HG02610 (cell line): ENCODE measurements around the gene TOP1.
A peak's percentile ranks its signal among the peaks of the same experiment; 100 is the strongest.
"Not testable (repeated sequence)": the region's sequence is repeated elsewhere in the genome, so short reads cannot be mapped to it uniquely, and the experiment has no call there.

Experiments
- ATAC-seq: cut with Tn5 transposase; IDR thresholded peaks from one replicate; pipeline ENCODE4 v1.9.1; 2021; ENCODE audit warnings: mild to moderate bottlenecking, moderate library complexity; ENCODE audit not compliant: unreplicated experiment

TOP1 gene

DNA sequence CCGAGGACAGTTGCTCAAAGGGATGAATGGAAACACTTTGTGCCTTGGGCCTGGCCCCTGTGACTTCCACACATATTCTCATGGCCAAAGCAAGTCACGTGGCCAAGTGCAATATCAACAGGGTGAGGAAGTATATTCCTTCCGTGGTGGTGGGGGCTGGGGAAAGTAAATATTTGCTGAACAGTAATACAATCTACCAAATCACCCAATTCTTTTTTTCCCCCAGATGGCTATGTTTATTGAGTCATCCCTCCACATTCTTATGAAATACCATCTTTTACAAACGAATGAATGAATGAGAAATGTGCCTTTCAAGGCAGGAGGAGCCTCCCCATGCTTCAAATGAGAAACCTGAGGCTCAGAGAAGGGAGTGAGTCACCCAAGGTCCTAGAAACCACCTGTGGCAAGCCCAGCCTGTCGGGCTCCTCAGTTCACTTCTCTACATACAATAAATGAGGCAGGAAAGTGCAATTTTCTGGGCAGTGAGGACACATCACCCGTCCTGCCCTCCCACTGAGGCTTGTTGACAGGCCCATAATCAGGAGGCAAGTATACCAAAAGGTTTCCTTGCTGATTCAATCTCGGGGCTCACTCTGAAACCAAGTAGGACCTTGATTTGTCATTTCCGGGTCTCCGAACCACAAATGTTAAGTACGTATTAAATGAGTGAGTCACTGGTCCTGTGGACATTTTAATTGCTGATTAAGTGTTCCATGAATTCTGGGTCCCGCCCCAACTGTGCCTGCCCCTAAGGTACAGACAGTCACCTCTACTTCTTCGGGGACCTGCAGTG is 25.3 kb upstream of the TOP1 start:
- ATAC-seq = no peak

- ATAC-seq = not testable (repeated sequence)
Observed at GRCh38 chr20:41003936-41004294, 24.7 kb upstream of the TOP1 start.

GRCh38 chr20:41004531-41005360 is 23.9 kb upstream of the TOP1 start:
- ATAC-seq = no peak

- ATAC-seq = no peak
Observed at GRCh38 chr20:41005361-41005729, 23.3 kb upstream of the TOP1 start.

DNA sequence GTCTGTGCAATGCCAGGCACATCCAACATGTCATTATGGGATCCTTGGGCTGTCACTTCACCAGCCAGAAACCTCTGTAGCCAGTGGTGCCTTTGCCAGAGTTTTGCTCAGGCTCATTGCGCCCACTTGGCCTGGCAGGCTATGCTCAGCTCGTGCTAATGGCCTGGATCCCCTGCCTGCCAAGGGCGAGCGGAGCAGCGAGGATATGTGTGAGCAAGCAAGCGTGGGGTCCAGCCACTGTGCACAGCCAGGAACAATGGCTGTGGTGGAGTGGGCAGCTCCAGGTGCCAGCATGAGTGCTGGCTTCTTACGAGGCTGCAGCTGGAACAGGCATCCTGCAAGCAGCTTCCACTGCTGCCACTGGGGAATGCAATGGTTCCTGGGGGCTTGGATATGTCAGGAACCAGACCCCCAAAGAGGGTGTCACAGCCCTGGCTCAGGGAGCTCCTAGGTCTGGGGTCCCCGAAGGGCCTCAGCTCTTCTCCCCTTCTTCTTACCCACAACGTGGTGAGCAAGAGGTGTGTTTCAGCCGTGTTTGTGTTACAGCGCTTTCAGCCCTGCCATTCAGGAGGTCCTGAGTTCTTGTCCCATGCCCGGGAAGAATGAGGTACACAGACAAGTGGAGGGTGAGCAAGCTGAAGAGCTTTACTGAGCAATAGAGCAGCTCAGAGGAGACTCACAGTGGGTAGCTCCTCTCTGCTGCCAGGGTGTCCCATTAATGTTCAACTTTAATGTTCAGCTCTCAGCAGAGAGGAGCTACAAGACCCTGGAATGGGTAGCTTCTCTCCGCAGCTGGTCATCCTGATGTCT is 22.3 kb upstream of the TOP1 start:
- ATAC-seq = no peak

GRCh38 chr20:41006936-41007474 is 21.6 kb upstream of the TOP1 start:
- ATAC-seq = no peak

GRCh38 chr20:41007481-41007880 is 21.1 kb upstream of the TOP1 start:
- no peak for ATAC-seq

DNA sequence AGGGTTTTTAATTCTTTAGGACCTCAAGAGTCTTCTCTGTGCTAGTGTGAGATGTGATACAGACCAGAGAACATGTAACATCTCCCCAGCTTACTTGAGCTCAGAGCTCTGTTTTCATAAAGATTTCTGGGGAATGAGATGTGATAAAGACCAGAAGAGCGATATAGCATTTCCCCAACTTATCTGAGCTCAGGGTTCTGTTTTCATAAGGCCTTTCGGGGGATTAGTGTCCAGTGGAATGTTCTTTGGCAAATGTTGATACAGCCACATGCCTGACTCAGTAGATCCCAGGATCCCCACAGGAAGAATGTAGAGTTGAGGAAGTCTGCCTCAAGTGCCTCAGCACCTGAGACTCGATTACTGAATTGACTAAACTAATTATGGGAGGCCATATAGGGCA is 18.7 kb upstream of the TOP1 start:
- no peak for ATAC-seq

DNA sequence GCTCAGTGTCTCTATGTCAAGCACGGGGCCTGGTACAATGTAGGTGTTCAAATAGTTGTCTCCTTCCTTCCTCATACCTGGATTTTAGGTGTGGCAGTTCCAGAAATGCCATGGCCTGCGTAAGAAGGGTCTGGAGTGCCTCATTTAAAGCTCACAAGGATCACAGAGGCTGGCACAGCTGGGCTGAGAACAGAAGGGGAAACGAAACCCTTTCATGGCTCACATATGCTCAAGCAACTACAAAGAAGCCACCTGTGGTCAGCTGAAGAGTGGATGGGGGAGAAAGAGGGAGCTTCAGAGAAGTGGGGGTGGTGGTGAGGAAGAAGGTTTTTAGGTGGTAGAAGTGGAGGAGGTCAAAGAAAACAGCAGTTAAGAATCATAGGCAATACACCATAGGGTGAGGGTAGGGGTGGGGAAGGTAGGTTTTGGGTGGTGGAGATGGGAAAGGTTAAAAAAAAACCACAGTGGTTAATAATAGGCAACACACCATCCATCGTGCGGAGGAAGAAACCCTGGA is 17.0 kb upstream of the TOP1 start:
- peak; percentile 89 for ATAC-seq

DNA sequence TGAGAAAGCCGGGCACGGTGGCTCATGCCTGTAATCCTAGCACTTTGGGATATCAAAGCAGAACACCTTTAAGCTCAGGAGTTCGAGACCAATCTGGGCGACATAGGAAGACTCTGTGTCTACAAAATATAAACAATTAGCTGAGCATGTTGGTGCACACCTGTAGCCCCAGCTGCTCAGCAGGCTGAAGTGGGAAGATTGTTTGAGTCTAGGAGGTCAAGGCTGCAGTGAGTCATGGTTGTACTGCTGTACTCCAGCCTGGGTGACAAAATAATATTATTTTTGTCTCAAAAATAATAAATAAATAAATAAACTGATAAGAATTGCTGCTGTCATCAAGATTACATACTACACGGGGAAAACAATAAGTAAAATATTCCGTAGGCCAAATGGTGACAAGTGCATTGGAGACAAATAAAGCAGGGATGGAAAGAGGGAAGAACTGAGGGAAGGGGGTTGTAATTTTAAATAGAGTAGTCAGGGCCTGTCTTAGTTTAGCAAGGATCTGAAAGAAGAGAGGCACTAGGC is 14.0 kb upstream of the TOP1 start:
- no peak for ATAC-seq

DNA sequence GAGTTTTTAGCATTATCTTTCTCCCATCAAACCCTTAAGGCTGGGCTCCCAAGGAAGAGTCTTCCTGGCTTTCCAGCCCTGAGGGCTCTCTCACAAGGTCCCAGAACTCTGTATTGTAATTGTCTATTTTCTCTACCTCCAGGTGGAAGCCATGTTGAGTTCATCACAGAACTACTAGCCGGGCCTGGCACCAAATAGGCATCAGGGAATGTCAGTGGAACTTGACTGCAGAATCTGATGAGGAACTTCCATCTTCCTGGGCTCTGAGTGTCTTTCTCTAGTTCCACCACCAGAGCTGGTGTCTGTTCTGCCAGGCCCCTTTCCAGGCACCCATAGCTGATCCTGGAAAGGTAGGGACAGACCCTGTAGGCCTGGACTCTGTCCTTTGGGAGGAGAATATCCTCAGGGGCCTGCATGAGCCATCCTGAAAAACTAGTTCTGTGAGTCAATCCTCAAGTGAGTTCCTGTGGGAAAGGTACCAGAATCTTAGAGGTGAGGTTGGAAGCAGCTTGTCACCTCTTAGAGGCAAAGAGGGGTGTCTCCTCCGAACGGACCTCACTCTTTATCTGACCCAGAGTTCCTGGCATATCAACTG is 11.1 kb upstream of the TOP1 start:
- ATAC-seq = no peak

DNA sequence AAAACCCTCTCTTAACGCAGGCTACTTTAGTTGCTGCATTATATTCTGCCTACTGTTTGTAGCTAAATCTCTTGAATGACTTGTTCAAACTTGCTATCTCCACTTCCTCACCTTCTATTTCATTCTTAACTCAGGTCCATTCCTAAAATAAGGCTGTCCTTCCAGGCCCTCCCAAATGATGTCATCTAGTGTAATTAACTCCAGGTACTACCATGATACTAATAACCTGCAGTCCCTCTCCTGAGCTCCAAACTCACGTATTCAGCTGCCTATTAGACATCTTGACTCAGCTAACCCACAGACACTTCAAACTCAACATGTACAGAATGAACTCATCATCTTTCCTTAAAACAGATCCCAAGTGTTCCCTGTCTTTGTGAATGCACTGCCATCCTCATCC is 10.5 kb upstream of the TOP1 start:
- ATAC-seq = no peak

GRCh38 chr20:41023549-41023948 is 5.1 kb upstream of the TOP1 start:
- no peak for ATAC-seq

GRCh38 chr20:41027366-41027765 is 1.3 kb upstream of the TOP1 start:
- ATAC-seq = no peak

DNA sequence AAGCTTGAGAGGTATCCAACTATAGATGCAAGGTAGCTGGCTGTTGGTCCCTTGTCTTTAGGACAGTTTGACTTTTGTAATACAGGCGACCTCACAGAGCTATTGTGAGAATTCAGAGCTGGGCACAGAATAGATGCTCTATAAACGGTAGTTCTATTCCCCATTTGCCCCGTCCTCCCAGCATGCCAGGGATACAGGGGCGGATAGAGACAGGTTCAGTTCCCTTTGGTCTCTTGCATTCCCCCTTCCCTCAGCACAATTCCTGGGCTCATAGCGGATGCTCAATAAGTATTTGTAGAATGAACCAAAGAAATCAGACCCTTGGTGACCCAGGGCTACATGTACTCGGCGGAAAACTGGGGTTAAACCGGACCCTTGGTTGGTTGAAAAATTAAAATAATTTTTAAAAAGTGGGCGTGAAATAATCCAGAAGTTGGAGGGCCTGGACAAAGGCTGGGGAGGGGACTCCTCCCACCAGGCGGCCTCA is 707 bp upstream of the TOP1 start:
- no peak for ATAC-seq

- ATAC-seq = peak; percentile 20
Observed at GRCh38 chr20:41029150-41029901, 704 bp downstream of the TOP1 start.

- ATAC-seq = no peak
Observed at GRCh38 chr20:41030061-41030460, 1.4 kb downstream of the TOP1 start.

GRCh38 chr20:41030531-41031242 is 2.1 kb downstream of the TOP1 start:
- ATAC-seq = no peak

DNA sequence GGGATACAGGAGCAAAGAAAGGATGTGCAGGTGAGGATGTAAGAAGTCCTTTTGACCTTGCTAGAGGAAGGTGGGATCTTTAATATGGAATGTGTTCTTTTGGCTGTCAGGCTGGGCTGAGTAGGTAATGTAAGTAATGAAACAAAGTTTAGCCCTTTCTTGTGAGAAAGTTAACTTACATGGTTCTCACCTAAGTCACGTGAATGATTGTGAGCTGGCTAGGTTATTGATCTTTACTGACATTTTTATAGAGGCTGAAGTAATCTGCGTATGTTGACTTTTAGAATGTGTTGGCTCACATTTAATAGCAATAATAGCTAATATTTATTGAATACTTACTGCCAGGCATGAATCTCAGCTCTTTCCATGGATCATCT is 2.6 kb downstream of the TOP1 start:
- no peak for ATAC-seq
